GM10248 (cell line): Measurements from ENCODE around the gene ARL6.
A peak's percentile ranks its signal among the peaks of the same experiment; 100 is the strongest.

Source experiments
- CTCF ChIA-PET: fragments of 300-600 bp; sonication (Branson Sonifier 250); formaldehyde crosslinking; extraction: SDS; loops from one replicate; lab custom pipeline; 2021; ENCODE audit warnings: antibody characterized with exemption; lab: Yijun Ruan, JAX
- POLR2A ChIA-PET: fragments of 350-650 bp; sonication (Branson Sonifier 250); formaldehyde crosslinking; extraction: SDS; loops from one replicate; lab custom pipeline; 2020; ENCODE audit warnings: antibody characterized with exemption; lab: Yijun Ruan, JAX
- DNase-seq: peaks from one replicate; pipeline ENCODE4 v3.0.0; 2012; ENCODE audit errors: extremely low spot score
- TF ChIP-seq, protein P1 (sequence below): IDR thresholded peaks from 2 replicates; pipeline ENCODE4 v1.5.1; 2012; ENCODE audit warnings: mild to moderate bottlenecking, low read depth; ENCODE audit errors: extremely low read depth, missing control alignments, control extremely low read depth

The ARL6 gene, protein sequence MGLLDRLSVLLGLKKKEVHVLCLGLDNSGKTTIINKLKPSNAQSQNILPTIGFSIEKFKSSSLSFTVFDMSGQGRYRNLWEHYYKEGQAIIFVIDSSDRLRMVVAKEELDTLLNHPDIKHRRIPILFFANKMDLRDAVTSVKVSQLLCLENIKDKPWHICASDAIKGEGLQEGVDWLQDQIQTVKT

DNA sequence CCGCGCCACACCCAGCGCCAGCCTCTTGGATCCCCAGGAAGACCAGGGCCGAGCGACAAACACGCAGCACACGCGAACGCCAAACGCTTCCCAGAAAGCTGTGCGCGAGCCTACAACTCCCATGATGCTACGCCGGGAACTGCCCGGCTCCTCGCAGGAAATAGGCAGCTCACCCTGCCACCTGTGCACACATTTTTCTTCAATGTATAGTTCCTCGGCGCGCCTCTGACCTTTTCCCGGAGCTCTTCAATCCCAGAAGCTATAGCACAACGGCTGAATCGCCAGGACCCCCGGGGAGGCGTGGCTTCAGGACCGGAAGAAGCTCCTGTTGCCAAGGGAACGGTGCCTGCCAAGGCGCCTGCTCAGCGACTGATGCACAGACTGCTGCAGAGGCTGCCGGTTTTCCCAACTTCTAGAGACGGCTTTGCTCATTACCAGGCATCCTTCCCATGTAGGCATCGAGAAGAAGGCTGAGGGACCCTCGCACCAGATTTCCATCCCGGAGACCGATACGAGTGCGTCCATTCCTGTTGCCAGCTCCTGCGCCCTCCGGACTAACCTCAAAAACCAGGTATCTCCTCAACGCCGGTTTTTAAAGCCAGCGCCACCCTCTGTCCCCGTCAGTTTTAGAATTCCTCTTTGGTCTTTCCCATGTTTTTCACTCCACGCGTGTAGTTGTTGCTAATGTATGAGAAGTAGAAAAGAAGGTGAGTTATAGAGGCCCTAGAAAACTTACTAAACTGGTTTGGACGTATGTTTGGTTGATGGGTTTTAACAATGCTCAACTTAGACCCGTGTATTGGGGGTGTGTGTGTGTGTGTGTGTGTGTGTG, at the start of gene ARL6:
TSS of gene ARL6 (plus strand) at position 352 of the 832 bp plus-strand sequence. CDS start 3,350 bp downstream, outside the sequence.
- POLR2A ChIA-PET = no interaction called here
- TF ChIP-seq, protein P1, sequence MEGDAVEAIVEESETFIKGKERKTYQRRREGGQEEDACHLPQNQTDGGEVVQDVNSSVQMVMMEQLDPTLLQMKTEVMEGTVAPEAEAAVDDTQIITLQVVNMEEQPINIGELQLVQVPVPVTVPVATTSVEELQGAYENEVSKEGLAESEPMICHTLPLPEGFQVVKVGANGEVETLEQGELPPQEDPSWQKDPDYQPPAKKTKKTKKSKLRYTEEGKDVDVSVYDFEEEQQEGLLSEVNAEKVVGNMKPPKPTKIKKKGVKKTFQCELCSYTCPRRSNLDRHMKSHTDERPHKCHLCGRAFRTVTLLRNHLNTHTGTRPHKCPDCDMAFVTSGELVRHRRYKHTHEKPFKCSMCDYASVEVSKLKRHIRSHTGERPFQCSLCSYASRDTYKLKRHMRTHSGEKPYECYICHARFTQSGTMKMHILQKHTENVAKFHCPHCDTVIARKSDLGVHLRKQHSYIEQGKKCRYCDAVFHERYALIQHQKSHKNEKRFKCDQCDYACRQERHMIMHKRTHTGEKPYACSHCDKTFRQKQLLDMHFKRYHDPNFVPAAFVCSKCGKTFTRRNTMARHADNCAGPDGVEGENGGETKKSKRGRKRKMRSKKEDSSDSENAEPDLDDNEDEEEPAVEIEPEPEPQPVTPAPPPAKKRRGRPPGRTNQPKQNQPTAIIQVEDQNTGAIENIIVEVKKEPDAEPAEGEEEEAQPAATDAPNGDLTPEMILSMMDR = no peak
- CTCF ChIA-PET = interaction anchor here (0.8 to 2.3 kb wide), 9 partner anchors 8 to 301 kb away, joined by 3 to 10 read pairs (median 5); no protein-coding TSS in a partner anchor
- peak; percentile 81 for DNase-seq

DNA sequence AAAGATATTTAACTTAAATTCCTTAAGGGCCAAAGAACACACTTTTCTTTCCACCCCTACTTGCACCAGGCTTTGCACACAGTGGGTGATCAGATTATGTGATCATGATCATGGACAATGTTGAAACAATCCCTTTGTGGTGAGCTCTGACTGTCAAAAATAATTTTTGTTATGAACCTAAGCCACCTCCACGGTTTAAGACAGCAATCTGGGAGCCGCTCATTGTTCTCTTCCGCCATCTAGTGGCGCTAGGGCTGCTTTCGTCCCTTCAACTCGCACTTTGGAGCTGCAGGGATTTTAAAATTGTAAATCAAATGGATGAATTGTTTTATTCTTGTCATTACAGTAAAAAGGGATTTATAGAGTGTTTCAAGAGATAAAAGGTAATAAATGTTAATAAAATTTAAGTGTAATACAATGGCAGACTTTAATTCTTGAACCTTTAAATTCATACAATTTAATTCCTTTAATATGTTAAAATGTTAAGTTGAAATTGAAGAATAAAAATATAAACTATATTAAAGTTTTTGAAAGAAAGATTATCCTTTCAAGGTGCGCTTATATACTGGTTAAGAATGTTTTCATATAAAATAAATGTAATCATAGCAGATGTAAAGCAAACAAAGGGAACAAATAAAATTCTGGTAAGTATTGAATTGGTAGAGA, 45.3 kb upstream of the ARL6 start:
- DNase-seq = peak; percentile 50
- POLR2A ChIA-PET = no interaction called here
- TF ChIP-seq, protein P1 = peak; percentile 86
- CTCF ChIA-PET = interaction anchor here (0.6 to 2.9 kb wide), 23 partner anchors 9 to 1179 kb away, joined by 3 to 29 read pairs (median 4); partner anchors contain the start of genes ARL6 and CRYBG3

DNA sequence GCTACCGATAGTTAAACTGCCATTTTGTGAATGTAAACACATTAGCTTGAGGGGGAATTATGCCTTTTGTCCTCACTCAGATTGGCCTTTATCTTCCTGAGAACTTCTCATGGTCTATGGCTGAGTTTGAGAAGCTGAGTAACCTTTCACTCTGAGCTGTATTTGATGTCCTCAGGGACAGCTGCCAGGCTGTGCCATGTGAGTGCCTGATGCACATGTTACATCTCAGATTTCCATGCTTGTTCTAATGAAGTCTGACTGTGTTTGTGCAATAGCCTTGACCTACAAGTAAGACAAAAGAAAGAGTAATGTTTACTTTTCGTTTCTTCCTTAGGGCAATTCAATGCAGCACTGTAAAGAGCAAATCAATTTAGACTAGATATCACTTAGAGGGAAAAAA, 44.1 kb upstream of the ARL6 start:
- TF ChIP-seq, protein P1 = no peak
- no peak for DNase-seq
- ChIA-PET POLR2A (no interaction called here), CTCF (interaction anchor here (1.1 to 2.9 kb wide), 9 partner anchors 15 to 858 kb away, joined by 3 to 29 read pairs (median 6); partner anchors contain the start of gene CRYBG3)

DNA sequence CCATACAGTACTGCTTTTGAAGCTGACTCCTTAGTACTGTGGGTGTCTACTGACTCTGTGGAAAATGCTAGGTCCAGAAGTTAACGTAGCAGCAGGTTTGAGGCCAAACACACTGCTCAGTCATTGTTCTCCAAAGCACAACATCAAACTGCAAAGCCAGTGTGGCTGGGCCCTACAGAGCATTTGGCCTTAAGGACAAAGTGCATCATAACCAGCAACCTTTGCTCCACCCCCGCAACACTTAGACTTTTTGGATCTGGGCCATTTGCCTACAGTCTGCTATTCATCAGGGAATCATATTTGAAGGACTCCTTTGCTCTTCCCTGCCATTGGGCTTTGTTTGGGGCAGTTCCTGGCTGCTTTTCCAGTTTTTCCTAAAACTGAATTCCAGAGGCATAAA, 43.1 kb upstream of the ARL6 start:
- no peak for DNase-seq
- ChIA-PET CTCF (interaction anchor here (2.8 kb wide), 1 partner anchor 14 kb away, joined by 29 read pairs; no protein-coding TSS in a partner anchor), POLR2A (no interaction called here)
- TF ChIP-seq, protein P1 = no peak

DNA sequence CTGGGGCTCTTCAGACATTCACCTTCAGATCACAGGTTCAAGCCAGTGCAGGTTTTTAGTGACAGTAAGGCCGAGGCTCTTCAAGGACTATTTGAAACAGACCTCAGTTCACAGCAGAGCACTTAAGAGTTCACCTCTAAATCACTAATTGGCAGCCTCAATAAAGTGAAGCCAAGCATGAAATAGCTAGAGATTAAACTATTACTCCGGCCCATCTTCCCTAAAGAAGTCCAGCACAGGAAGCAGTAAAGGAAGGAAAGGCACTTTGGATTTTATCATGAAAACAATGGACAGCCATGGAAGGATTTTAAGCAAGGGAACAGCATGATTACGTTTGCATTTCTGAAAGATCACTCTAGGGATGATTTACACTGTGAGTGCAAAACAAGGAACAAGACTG, 27.6 kb upstream of the ARL6 start:
- ChIA-PET CTCF (interaction anchor here (0.8 to 6.0 kb wide), 4 partner anchors 9 to 17 kb away, joined by 3 to 29 read pairs (median 4); no protein-coding TSS in a partner anchor), POLR2A (no interaction called here)

DNA sequence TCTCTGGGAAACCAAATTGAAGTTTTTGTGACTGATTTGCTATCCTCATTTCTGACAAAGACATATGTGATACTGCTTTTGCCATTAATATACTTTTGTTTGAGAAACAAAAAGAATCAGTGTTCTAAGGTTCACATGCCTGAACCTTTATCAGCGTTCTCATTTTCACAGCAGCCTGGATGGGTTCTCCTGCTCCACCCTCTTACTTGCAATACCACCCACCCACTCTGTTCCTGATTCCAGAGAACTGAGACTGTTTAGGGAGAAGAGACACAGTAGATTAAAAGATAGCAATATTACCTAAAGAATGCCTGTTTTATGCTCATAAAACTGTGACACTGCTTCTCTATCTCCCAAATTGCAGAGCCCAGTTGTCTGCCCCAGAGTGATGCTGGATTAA, 25.8 kb upstream of the ARL6 start:
- TF ChIP-seq, protein P1 = no peak
- no peak for DNase-seq
- ChIA-PET CTCF (interaction anchor here (1.6 to 1.8 kb wide), 2 partner anchors 12 to 15 kb away, joined by 5 to 6 read pairs; no protein-coding TSS in a partner anchor), POLR2A (no interaction called here)

More for the DNA sequence above, 27.6 kb upstream of the ARL6 start:
- TF ChIP-seq, protein P1 = no peak
- DNase-seq = no peak
